ENCODE results near the gene CASP14.
"Not testable (repeated sequence)": the region's sequence is repeated elsewhere in the genome, so short reads cannot be mapped to it uniquely, and the experiment has no call there.

The CASP14 gene

GRCh38 chr19:15048885-15049541, at the start of gene CASP14:
Gene CASP14 (plus strand): TSS chr19:15049480. CDS start chr19:15052252, 2,772 bp downstream.
- Mint-ChIP-seq H3K4me1 (no peaks in the 10 kb centered on the region), H3K9me3 (peaks cover 76% of the 10 kb centered on the region)
- TF ChIP-seq CTCF (IDR thresholded peaks at IDR 0.05), result no peak

GRCh38 chr19:15008308-15008707, 41.0 kb upstream of the CASP14 start:
- H3K4me3 Mint-ChIP-seq, result no peak overlapping the region
- no peak overlapping the region for H3K27ac Mint-ChIP-seq
- H3K27me3 Mint-ChIP-seq (ENCODE audit: low read depth, poor library complexity), result peaks cover 55% of the 10 kb centered on the region
- H3K9me3 Mint-ChIP-seq, result peaks cover 57% of the 10 kb centered on the region
- DNase-seq, result no peak
- H3K4me1 Mint-ChIP-seq, result no peaks in the 10 kb centered on the region
- no peaks in the 10 kb centered on the region for H3K36me3 Mint-ChIP-seq (ENCODE audit: low read depth)
- TF ChIP-seq CTCF (IDR thresholded peaks at IDR 0.05), result no peak

More at GRCh38 chr19:15048885-15049541, at the start of gene CASP14:
- Mint-ChIP-seq H3K27ac (no peak within 1 kb of the TSS), H3K27me3 (ENCODE audit: low read depth, poor library complexity) (no peaks in the 10 kb centered on the region), H3K4me3 (no peak within 1 kb of the TSS), H3K36me3 (ENCODE audit: low read depth) (no peaks in the 10 kb centered on the region)
- DNase-seq, result no peak

GRCh38 chr19:15010501-15011300, 38.6 kb upstream of the CASP14 start:
- Mint-ChIP-seq H3K27me3 (ENCODE audit: low read depth, poor library complexity) (peaks cover 59% of the 10 kb centered on the region), H3K36me3 (ENCODE audit: low read depth) (no peaks in the 10 kb centered on the region), H3K9me3 (peaks cover 56% of the 10 kb centered on the region), H3K27ac (no peak overlapping the region), H3K4me1 (no peaks in the 10 kb centered on the region), H3K4me3 (no peak overlapping the region)
- no peak for TF ChIP-seq CTCF (IDR thresholded peaks at IDR 0.05)
- DNase-seq, result peak; percentile 14

DNA sequence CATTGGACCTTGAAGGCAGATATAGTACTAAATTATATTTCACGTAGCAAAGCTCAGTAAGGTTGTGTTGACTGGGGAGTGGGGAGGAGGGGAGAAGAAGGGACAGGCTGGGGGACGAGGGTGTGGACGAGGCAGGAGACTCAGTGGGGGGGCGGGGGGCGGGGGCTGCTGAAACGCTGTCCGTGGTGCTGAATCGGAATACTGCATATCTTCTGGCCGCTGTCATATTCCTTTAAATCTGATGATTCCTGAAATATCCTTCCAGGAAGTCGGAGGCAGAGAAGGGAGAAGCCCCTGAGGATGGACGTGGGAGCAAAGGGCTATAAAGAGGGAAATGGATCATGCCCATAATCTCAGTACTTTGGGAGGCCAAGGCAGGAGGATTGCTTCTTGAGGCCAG, 34.7 kb upstream of the CASP14 start:
- Mint-ChIP-seq H3K27ac (no peak overlapping the region), H3K27me3 (ENCODE audit: low read depth, poor library complexity) (peaks cover 50% of the 10 kb centered on the region), H3K4me3 (no peak overlapping the region), H3K4me1 (no peaks in the 10 kb centered on the region), H3K9me3 (peaks cover 50% of the 10 kb centered on the region), H3K36me3 (ENCODE audit: low read depth) (no peaks in the 10 kb centered on the region)
- TF ChIP-seq CTCF (IDR thresholded peaks at IDR 0.05), result no peak
- DNase-seq, result peak; percentile 22

DNA sequence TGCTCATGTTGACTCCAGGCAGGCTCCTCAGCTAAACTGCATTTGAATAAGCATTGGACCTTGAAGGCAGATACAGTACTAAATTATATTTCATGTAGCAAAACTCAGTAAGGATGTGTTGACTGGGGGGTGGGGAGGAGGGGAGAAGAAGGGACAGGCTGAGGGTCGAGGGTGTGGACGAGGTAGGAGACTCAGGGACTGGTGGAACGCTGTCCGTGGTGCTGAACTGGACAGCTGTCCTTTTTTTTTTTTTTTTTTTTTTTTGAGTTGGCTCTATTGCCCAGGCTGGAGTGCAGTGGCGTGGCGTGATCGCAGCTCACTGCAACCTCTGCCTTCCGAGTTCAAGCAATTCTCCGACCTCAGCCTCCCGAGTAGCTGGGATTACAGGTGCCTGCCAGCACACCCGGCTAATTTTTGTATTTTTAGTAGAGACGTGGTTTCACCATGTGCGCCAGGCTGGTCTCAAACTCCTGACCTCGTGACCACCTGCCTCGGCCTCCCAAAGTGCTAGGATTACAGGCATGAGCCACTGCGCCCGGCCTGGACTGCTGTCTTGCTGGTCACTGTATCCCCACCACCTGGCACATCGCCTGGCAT, 33.2 kb upstream of the CASP14 start:
- Mint-ChIP-seq H3K27ac (no peak overlapping the region), H3K27me3 (ENCODE audit: low read depth, poor library complexity) (peaks cover 40% of the 10 kb centered on the region), H3K36me3 (ENCODE audit: low read depth) (no peaks in the 10 kb centered on the region), H3K4me3 (no peak overlapping the region), H3K4me1 (no peaks in the 10 kb centered on the region), H3K9me3 (peaks cover 40% of the 10 kb centered on the region)
- TF ChIP-seq CTCF (IDR thresholded peaks at IDR 0.05), result no peak
- peak; percentile 75 for DNase-seq

DNA sequence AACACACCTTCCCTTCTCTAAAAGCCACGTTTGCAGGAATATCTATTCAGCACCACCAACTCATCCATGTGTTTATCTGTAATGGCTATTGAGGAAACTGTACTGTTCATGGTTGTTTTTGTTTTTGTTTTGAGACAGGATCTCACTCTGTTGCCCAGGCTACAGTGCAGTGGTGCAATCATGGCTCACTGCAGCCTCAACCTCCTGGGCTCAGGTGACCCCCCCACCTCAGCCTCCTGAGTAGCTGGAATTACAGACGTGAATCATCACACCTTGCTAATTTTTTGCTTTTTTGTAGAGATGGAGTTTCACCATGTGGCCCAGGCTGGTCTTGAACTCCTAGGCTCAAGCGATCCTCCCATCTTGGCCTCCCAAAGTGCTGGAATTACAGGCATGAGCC, 30.4 kb upstream of the CASP14 start:
- Mint-ChIP-seq H3K9me3 (peaks cover 24% of the 10 kb centered on the region), H3K27me3 (ENCODE audit: low read depth, poor library complexity) (peaks cover 19% of the 10 kb centered on the region)
- H3K36me3 Mint-ChIP-seq (ENCODE audit: low read depth); DNase-seq; H3K4me1 Mint-ChIP-seq; H3K4me3 Mint-ChIP-seq; H3K27ac Mint-ChIP-seq: not testable (repeated sequence)

Data from nephron progenitor cell (in vitro differentiated cells).